Upper lobe of right lung (tissue), 1 donor: Measurements from ENCODE around the gene DYNC1LI1. TPM values are rescaled to one million over a fixed set of nuclear protein-coding genes. Genes with fewer than 3 reads are reported as not detected.

ENCODE experiments used
- ATAC-seq: fragments of 200-7000 bp; cut with Tn5 transposase; one replicate; pipeline ENCODE4 v1.9.1; 2020; ENCODE audit warnings: mild to moderate bottlenecking, moderate library complexity
- DNase-seq: peaks from one replicate; pipeline ENCODE4 v3.0.0-alpha.2; 2020
- H3K27ac ChIP-seq: fragments of 200-600 bp; one replicate; pipeline ENCODE4 v1.8.0; 2022
- H3K27me3 ChIP-seq: fragments of 200-600 bp; one replicate; pipeline ENCODE4 v1.8.0; 2022; ENCODE audit warnings: mild to moderate bottlenecking
- H3K36me3 ChIP-seq: fragments of 200-600 bp; one replicate; pipeline ENCODE4 v1.8.0; 2022
- H3K4me1 ChIP-seq: fragments of 200-600 bp; one replicate; pipeline ENCODE4 v1.8.0; 2022
- H3K4me3 ChIP-seq: fragments of 200-600 bp; one replicate; pipeline ENCODE4 v1.8.0; 2022; ENCODE audit warnings: mild to moderate bottlenecking
- H3K9me3 ChIP-seq: fragments of 200-600 bp; one replicate; pipeline ENCODE4 v1.8.0; 2022
- intact Hi-C: fragments of 100-400 bp; cut with DNase I; formaldehyde crosslinking; loops from one replicate; pipeline ENCODE4 v1.11.0; 2022
- total RNA-seq: library from RNA; stranded (reverse); fragmentation: NEBNext Ultra II Directional; extraction: Animal tissue kit (Norgen Biotek cat#: 25700); gene quantifications from one replicate; pipeline ENCODE4 v1.2.1, GENCODE V29; 2021
- TF ChIP-seq, protein P1 (sequence below): fragments of 200-600 bp; IDR thresholded peaks from one replicate; pipeline ENCODE4 v1.8.0; 2022; ENCODE audit warnings: antibody characterized with exemption
- donor health status: DM: no; HTN: yes; CAD: no; lungs with severe emphysema.

The DYNC1LI1 gene
- total RNA-seq, 1 donor from 2014 or later: 37.8 TPM

DNA sequence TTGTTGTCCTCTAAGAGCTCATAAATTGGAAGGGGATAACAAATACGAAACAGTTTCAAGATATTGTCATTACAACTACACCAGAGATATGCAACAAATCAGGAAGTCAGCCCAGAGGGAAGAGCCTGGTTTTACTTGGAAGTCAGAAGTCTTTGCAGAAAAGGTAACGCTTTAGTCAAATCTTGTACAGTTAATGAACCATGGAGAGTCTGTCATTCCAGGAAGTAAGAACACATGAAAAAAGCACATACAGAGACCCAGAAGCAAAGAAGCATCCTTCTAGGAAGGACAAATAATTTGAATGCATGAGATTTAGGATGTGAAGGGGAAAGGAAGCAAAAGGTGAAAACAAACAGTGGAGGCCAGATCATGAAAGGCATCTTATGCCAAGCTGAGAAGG is 19.6 kb downstream of the DYNC1LI1 start:
- no peaks in the 10 kb centered on the region for H3K36me3 ChIP-seq
- DNase-seq (no peak), ATAC-seq (no peak)
- H3K27me3 ChIP-seq: no peaks in the 10 kb centered on the region
- intact Hi-C loops: no loop called here
- H3K4me1 ChIP-seq: no peaks in the 10 kb centered on the region
- TF ChIP-seq, protein P1, sequence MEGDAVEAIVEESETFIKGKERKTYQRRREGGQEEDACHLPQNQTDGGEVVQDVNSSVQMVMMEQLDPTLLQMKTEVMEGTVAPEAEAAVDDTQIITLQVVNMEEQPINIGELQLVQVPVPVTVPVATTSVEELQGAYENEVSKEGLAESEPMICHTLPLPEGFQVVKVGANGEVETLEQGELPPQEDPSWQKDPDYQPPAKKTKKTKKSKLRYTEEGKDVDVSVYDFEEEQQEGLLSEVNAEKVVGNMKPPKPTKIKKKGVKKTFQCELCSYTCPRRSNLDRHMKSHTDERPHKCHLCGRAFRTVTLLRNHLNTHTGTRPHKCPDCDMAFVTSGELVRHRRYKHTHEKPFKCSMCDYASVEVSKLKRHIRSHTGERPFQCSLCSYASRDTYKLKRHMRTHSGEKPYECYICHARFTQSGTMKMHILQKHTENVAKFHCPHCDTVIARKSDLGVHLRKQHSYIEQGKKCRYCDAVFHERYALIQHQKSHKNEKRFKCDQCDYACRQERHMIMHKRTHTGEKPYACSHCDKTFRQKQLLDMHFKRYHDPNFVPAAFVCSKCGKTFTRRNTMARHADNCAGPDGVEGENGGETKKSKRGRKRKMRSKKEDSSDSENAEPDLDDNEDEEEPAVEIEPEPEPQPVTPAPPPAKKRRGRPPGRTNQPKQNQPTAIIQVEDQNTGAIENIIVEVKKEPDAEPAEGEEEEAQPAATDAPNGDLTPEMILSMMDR: no peak
- no peak overlapping the region for H3K4me3 ChIP-seq
- H3K27ac ChIP-seq: no peak overlapping the region
- no peaks in the 10 kb centered on the region for H3K9me3 ChIP-seq

DNA sequence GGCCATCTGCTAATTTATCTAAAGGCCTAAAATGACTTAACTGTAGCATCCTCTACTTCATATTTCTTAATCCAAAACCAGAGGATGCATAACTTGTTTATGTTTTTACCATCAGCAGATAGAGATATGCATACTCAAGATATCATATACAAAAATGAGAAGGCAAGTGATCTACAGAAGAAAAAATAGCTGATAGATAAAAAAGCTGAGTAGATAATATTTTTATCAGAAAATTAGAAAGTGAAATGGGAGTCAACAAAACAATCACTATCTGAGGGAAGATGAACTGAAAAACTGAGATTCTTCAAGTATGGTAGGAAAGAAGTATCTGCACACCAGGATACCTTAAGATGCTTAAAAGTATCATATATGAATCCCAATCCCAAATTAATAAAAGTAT is 25.4 kb downstream of the DYNC1LI1 start:
- H3K4me3 ChIP-seq: no peak overlapping the region
- ATAC-seq (no peak), DNase-seq (no peak)
- H3K4me1 ChIP-seq: no peaks in the 10 kb centered on the region
- peaks cover 14% of the 10 kb centered on the region for H3K36me3 ChIP-seq
- TF ChIP-seq, protein P1: no peak
- H3K9me3 ChIP-seq: no peaks in the 10 kb centered on the region
- intact Hi-C loops: no loop called here
- H3K27me3 ChIP-seq: no peaks in the 10 kb centered on the region
- H3K27ac ChIP-seq: no peak overlapping the region

DNA sequence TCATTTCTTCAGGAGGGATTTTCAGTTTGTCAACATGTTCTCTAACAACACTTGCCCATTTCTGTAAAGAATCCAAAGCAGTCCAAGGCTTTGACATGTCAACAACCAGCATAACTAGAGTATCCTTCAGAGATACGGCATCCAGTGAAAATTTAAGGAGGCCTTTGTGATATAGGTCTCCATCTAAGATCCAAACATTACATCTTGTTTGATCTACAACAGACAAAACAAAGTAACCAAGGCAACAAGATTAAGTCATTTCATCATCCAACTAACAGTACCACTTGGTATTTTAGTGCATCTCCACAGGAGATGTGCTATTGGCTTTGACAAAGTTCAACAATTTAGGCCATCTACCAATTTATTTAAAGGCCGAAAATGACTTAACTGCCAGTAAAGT is 25.8 kb downstream of the DYNC1LI1 start:
- no peak for ATAC-seq
- intact Hi-C loops: no loop called here
- H3K36me3 ChIP-seq: peaks cover 19% of the 10 kb centered on the region
- H3K4me3 ChIP-seq: no peak overlapping the region
- TF ChIP-seq, protein P1: no peak
- H3K27me3 ChIP-seq: no peaks in the 10 kb centered on the region
- no peak for DNase-seq
- no peak overlapping the region for H3K27ac ChIP-seq
- H3K4me1 ChIP-seq: no peaks in the 10 kb centered on the region
- H3K9me3 ChIP-seq: no peaks in the 10 kb centered on the region

DNA sequence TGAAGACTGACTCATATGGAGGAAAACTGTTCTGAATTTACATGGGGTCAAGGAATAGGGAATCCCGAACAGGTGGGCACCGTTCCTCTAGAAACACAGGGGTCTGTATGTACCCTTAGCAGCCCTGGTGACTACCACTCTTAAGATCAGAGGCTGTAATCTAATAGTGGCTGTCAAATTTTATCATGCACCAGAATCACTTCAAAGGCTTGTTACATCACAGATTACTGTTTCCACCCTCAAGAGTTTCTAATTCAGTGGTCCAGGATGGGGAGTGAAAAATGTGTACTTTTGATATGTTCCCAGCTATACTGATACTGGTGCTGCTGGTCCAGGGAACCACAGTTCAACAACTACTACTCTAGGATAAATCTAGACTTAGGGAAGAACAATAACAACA is 27.9 kb downstream of the DYNC1LI1 start:
- no peak overlapping the region for H3K4me3 ChIP-seq
- DNase-seq (no peak), ATAC-seq (no peak)
- intact Hi-C loops: no loop called here
- no peaks in the 10 kb centered on the region for H3K9me3 ChIP-seq
- H3K36me3 ChIP-seq: peaks cover 36% of the 10 kb centered on the region
- no peaks in the 10 kb centered on the region for H3K27me3 ChIP-seq
- H3K4me1 ChIP-seq: no peaks in the 10 kb centered on the region
- no peak overlapping the region for H3K27ac ChIP-seq
- TF ChIP-seq, protein P1: no peak

DNA sequence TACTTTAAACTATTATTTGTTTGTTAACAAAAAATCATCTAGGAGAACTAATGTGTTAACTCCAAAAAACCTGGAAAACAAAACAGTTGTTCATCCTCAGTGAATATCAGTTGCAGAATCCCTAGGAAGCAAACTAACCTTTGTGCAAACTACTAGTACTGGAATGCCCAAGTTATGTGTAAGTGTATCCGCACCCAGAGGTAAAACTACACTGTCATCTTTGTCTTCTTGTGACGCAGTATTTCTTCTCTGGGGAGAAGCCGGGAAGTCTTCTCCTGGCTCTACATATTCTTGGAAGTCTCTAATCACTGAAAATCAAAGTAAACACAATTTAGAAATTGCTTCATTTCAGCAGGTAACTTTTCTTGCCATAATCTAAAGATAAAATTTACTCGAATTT is 29.8 kb downstream of the DYNC1LI1 start:
- no peak overlapping the region for H3K4me3 ChIP-seq
- intact Hi-C loops: no loop called here

More for the DNA sequence above, 29.8 kb downstream of the DYNC1LI1 start:
- Histone ChIP-seq H3K4me1 (no peaks in the 10 kb centered on the region), H3K36me3 (peaks cover 47% of the 10 kb centered on the region), H3K9me3 (no peaks in the 10 kb centered on the region), H3K27me3 (no peaks in the 10 kb centered on the region), H3K27ac (no peak overlapping the region)
- TF ChIP-seq, protein P1: no peak
- DNase-seq (no peak), ATAC-seq (no peak)
